Cardiac muscle cell (in vitro differentiated cells and primary cell): ENCODE data around the gene GJB1. TPM values are rescaled to one million over a fixed set of nuclear protein-coding genes. Genes with fewer than 3 reads are reported as not detected.
"Not testable (repeated sequence)": the region's sequence is repeated elsewhere in the genome, so short reads cannot be mapped to it uniquely, and the experiment has no call there.

Source experiments
- DNase-seq, 2 donors: peaks; one replicate each; pipeline versions ENCODE4 v3.0.0 to v3.0.0-alpha.2; 2010 to 2017; ENCODE audit warnings: low read depth in 1 of 2, low spot score in 1 of 2
- H3K27ac ChIP-seq: fragments of 200-600 bp; sonication (generic); 2 replicates; pipeline ENCODE4 v1.5.1; 2016
- H3K27me3 ChIP-seq: fragments of 200-600 bp; sonication (generic); 2 replicates; pipeline ENCODE4 v1.6.0; 2016; ENCODE audit warnings: control low read depth
- H3K36me3 ChIP-seq: fragments of 200-600 bp; sonication (generic); 2 replicates; pipeline ENCODE4 v1.5.1; 2016; ENCODE audit warnings: control low read depth
- H3K4me1 ChIP-seq: fragments of 200-600 bp; sonication (generic); 2 replicates; pipeline ENCODE4 v1.8.1; 2017; ENCODE audit warnings: low read depth, mild to moderate bottlenecking, mixed run types
- H3K4me3 ChIP-seq: fragments of 200-600 bp; sonication (generic); 2 replicates; pipeline ENCODE4 v1.5.1; 2016; ENCODE audit warnings: mild to moderate bottlenecking
- H3K9me3 ChIP-seq: fragments of 200-600 bp; sonication (generic); 2 replicates; pipeline ENCODE4 v1.5.1; 2017; ENCODE audit warnings: low read depth, mild to moderate bottlenecking, control low read depth
- CTCF ChIP-seq: IDR thresholded peaks from 2 replicates; pipeline ENCODE4 v1.5.1; 2012; ENCODE audit warnings: low read depth, mild to moderate bottlenecking, low read length
- polyA plus RNA-seq: library from polyadenylated mRNA; unstranded; fragments of >200 nt; fragmentation: Nextera tagmentation; extraction: Ambion mirVana; gene quantifications from 2 replicates; pipeline ENCODE4 v1.2.1, GENCODE V29; 2016
- total RNA-seq: library from RNA; depleted of rRNA; stranded (reverse); fragments of >200 nt; gene quantifications from 2 replicates; pipeline ENCODE4 v1.2.3, GENCODE V29; 2016

GJB1 gene
- total RNA-seq (not detected in 2 replicates), polyA plus RNA-seq (not detected in 2 replicates)

- no peaks in the 10 kb centered on the region for H3K4me1 ChIP-seq
- H3K4me3 ChIP-seq = no peak within 1 kb of the TSS
- TF ChIP-seq CTCF = no peak
- no peak within 1 kb of the TSS for H3K27ac ChIP-seq
- no peaks in the 10 kb centered on the region for H3K9me3 ChIP-seq
- H3K36me3 ChIP-seq = no peaks in the 10 kb centered on the region
- DNase-seq = no peak
- H3K27me3 ChIP-seq = no peaks in the 10 kb centered on the region
These were observed at the start of gene GJB1 for GRCh38 chrX:71222929-71223328. Gene GJB1, plus strand, starts transcription at chrX:71223224. Its CDS starts 484 bp downstream, at chrX:71223708.

GRCh38 chrX:71173440-71173839, 49.6 kb upstream of the GJB1 start:
- TF ChIP-seq CTCF = no peak
- no peak for DNase-seq
- Histone ChIP-seq H3K4me3 (no peak overlapping the region), H3K27me3 (no peaks in the 10 kb centered on the region), H3K36me3 (no peaks in the 10 kb centered on the region), H3K27ac (peak overlapping the region; percentile 64), H3K4me1 (peaks cover 25% of the 10 kb centered on the region), H3K9me3 (no peaks in the 10 kb centered on the region)

GRCh38 chrX:71174795-71175194, 48.2 kb upstream of the GJB1 start:
- Histone ChIP-seq H3K4me1 (peaks cover 25% of the 10 kb centered on the region), H3K9me3 (no peaks in the 10 kb centered on the region), H3K27ac (no peak overlapping the region), H3K4me3 (no peak overlapping the region), H3K36me3 (no peaks in the 10 kb centered on the region), H3K27me3 (no peaks in the 10 kb centered on the region)
- DNase-seq = no peak
- no peak for TF ChIP-seq CTCF

GRCh38 chrX:71175531-71175930, 47.5 kb upstream of the GJB1 start:
- no peak for DNase-seq
- Histone ChIP-seq H3K36me3 (no peaks in the 10 kb centered on the region), H3K4me1 (peaks cover 24% of the 10 kb centered on the region), H3K9me3 (no peaks in the 10 kb centered on the region), H3K4me3 (no peak overlapping the region), H3K27me3 (no peaks in the 10 kb centered on the region), H3K27ac (no peak overlapping the region)
- no peak for TF ChIP-seq CTCF

GRCh38 chrX:71177327-71177726, 45.7 kb upstream of the GJB1 start:
- Histone ChIP-seq H3K9me3 (no peaks in the 10 kb centered on the region), H3K27ac (peak overlapping the region; percentile 54), H3K4me1 (peaks cover 11% of the 10 kb centered on the region), H3K4me3 (no peak overlapping the region), H3K36me3 (no peaks in the 10 kb centered on the region), H3K27me3 (no peaks in the 10 kb centered on the region)
- no peak for TF ChIP-seq CTCF
- DNase-seq = no peak

GRCh38 chrX:71178908-71179307, 44.1 kb upstream of the GJB1 start:
- Histone ChIP-seq H3K27ac (no peak overlapping the region), H3K4me3 (no peak overlapping the region), H3K27me3 (no peaks in the 10 kb centered on the region), H3K9me3 (no peaks in the 10 kb centered on the region), H3K4me1 (peaks cover 16% of the 10 kb centered on the region), H3K36me3 (no peaks in the 10 kb centered on the region)
- TF ChIP-seq CTCF = peak; percentile 49
- peak; percentile 67 to 79 for DNase-seq

- H3K4me3 ChIP-seq, H3K36me3 ChIP-seq, H3K9me3 ChIP-seq, DNase-seq, H3K27me3 ChIP-seq: not testable (repeated sequence)
- peak overlapping the region; percentile 97 for H3K27ac ChIP-seq
- peaks cover 16% of the 10 kb centered on the region for H3K4me1 ChIP-seq
These were observed 42.3 kb upstream of the GJB1 start for GRCh38 chrX:71180579-71181265.
